Activated CD4-positive, alpha-beta T cell treated with anti-CD3 and anti-CD28 coated beads for 24 hours (primary cell): Measurements from ENCODE around the gene MGMT.

Experiments used
- DNase-seq, 2 donors: peaks; one replicate each; pipeline ENCODE4 v3.0.0-alpha.2; 2020; ENCODE audit warnings: low read depth in 2 of 2

The MGMT gene

DNA sequence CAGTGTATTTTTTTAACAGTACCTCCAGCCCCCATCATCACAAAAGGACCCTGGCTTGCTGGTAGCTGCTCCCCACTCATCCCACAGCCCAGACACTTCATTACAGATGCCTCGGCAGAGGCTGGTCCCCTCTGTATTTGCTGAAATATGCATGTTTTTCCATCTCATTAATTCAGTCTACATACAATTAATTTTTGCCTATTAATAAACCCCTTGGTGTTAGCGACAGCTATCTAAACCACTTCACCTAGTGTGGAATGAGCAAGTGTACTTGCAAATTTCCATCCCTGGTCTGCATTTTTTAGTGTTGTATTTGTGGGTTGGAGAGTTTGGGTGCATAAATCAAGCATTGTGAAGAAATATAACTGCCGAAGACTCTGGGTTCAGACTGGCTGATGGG, 216.9 kb downstream of the MGMT start:
- no peak for DNase-seq

DNA sequence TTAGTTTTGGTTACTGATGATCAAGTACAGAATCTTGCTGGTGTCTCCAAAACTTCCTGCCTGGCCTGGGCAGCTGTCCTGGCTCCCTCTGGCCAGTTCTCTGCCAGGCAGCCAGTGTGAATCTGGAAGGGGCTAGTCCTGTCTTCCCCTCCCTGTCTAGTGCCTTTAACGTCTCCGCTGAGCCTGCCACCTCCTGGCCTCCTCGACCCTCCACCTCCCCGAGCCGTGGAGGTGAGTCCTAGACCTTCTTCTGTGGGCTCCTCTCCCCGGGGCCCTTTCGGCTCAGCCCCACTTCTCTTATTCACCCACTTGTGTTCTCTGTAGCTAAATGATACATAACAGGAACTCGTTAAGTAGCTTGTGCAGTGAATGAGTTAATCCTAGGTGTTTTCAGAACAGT, 218.2 kb downstream of the MGMT start:
- no peak for DNase-seq

DNA sequence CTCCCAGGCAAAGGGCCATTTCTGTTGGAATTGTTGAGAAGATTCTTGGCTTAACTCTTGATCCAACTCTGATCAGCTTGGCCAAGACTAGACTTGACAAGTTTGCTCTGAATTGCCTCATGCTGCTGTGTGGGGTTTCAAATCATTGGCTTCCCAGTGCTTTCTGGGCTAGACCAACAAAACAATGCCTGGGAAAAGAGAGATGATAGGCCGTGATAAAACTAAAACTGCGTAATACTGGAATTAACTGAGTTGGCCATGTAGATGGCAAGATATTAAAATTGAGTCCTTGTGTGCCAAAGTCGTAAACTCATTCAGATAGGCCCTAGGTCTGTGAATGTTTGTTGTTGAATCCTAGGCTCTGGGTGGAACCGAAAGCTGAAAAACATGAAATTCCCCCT, 222.6 kb downstream of the MGMT start:
- DNase-seq = no peak

DNA sequence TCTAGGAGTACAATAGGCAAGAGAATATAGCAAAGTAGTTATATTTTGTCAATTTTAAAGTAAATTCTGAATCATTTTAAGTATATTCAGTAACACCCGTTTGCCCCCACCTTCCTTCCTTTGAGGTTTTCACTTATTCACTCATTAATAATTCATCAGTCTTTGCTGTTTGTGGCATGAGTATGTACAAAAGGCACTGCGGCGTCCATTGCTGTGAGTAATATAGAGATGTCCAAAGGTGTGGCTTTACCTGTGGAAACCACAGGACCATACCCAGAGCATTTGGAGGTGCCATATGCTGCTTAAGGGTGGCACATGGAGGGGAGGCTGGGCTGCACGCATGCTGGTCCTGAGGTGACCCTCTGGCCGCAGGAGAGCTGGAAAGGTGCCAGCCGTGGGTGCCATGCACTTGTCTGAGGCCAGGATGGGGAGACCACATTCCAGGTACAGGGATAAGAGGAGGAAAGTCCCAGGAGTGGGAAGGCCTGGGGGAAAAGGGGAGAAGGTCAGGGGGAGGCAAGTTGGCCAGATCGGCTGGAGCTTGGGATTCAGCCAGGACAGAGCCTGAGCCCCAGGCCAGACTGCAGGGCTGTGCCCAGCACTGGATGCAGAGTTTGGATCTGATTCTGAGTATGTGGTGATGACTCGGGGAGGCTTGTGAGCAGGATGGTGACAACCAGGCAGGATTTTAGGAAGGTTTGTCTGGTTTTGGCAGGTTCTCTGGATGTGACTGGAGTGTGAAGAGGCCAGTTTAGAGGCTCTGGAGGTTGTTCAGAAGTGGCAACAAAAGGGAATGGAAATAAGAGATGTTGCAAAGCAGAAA, 223.4 kb downstream of the MGMT start:
- DNase-seq = no peak

DNA sequence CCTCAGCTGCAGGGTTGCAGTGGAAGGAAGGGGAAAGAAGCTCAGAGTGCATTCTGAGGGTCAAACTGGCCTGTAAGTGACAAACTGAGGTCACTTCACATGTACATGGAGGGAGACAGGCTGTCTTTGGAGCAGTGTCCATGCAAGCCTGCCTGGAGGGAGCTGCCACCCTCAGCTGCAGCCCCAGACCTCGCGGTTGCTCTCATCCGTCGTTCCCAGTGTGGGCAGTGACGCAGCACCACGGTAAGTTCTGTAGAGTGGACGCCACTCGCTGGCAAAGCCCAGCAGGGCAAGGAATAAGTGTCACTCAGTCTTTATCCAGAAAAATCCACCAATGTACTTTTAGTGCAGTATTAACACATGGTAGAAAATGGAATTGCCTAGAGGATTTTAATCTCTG, 225.7 kb downstream of the MGMT start:
- DNase-seq = no peak

GRCh38 chr10:129693382-129693781, 226.3 kb downstream of the MGMT start:
- DNase-seq = no peak

DNA sequence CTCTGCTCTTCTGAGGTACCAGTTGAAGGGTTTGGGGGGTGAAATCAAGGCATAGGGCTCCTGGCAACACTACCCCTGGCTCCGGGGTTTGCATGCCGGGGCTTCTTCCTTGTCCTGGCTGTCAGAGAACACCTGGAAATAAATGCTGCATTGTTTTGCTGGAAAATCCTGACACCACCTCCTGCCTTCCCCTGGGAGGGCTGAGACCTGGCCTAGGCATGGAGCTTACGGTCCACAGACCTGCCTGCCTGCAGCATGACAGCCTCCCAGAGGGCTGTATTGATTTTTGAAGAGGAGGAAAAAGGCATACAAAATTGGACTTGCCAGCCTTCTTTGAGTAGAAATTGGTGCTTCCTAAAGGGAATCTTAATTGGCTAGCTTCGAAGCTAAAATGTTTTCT, 227.1 kb downstream of the MGMT start:
- DNase-seq = no peak

DNA sequence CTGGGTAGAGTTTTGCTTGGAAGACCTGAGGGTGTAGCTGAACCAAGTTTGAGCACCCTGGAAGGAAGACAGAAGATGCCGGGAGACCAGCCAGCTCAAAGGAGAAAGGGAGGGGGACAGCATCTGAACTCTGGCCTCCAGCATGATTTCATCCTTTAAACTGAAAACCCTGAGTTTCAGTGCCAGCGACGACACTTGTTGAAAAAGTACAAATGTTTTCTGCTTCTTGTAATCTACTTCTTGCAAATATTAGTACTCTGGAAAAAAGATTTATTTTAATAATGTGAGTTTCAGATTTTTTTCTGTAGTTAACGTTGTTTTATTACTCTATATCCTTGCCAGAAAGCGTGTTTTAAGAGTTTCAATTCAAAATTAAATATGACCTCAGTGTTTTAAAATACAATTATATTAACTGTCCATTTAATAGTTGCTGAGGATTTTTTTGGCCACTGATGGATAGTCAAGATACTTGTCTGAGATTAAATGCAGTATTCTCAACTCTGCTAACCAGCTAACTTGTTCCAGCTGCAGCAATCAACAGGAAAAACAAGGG, 227.7 kb downstream of the MGMT start:
- DNase-seq = no peak

DNA sequence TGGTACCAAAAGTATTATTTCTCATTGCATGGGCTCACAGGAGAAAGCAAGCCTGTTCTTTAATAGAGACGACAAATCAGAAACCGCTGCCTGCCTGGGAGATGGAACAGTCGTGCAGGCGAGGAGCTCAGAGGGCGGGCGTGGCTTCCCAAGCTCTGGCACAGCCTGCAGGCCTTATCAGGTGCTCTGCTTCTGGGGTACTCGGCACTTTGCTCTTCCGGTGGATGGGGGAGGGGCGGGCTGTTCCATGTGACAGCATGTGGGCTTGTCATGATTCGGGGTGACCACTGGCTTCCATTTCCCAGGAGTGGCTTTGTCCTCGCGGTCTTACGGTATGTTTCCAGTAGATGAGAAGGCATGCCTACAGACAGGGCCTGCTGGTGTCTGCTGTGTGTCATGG, 228.6 kb downstream of the MGMT start:
- no peak for DNase-seq

GRCh38 chr10:129696636-129697035, 229.6 kb downstream of the MGMT start:
- no peak for DNase-seq

GRCh38 chr10:129697463-129698247, 230.6 kb downstream of the MGMT start:
- no peak for DNase-seq

DNA sequence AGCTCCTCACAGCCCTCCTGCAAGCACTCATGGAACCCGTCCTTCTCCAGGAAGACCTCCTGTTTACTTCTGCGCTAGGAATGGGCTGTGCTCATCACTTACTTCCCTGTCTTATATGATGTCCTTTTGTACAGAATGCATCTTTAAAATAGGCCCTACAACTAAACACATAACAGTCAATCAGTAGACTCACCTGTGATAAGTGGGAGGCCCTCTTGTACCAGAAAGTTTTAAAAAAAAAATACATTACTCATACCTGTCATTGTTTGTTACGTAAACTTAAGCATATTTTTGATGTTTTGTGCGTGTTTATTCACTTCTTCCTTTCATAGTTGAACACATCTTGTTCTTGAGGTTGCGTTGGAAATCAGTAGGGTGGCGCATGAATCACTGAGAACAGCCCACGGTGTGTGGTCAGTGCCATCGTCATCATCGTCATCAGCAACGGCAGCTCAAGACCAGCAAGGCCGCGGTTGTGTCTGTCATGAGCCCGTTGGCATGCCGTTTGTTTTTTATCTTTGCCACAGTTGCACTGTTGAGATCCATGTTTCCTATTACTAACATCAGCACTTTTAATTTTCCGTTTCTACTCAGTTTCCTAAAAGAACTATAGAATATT, 232.8 kb downstream of the MGMT start:
- DNase-seq = no peak

DNA sequence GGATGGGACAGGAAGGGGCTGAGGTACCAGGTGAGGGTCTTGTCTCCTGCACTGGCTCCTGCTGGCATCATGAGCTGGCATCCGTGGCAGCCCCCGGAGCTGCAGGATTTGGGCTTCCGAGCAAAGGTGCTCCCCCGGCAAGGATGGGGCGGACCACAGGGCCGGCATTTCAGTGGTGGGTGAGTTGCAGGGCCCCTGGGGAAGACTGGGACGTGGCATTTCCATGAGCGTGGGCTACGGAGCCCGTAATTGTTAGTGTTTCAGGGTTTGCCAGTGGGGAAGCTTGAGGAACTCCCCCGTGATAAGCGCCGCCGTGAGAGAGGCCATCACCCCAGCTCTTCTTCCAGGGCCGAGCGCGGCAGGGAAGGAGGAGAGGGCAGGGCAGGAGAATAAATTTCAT, 235.6 kb downstream of the MGMT start:
- DNase-seq = no peak

GRCh38 chr10:129703287-129704137, 236.5 kb downstream of the MGMT start:
- DNase-seq = no peak

- DNase-seq = no peak
Measured at GRCh38 chr10:129704225-129704624, 237.2 kb downstream of the MGMT start.

DNA sequence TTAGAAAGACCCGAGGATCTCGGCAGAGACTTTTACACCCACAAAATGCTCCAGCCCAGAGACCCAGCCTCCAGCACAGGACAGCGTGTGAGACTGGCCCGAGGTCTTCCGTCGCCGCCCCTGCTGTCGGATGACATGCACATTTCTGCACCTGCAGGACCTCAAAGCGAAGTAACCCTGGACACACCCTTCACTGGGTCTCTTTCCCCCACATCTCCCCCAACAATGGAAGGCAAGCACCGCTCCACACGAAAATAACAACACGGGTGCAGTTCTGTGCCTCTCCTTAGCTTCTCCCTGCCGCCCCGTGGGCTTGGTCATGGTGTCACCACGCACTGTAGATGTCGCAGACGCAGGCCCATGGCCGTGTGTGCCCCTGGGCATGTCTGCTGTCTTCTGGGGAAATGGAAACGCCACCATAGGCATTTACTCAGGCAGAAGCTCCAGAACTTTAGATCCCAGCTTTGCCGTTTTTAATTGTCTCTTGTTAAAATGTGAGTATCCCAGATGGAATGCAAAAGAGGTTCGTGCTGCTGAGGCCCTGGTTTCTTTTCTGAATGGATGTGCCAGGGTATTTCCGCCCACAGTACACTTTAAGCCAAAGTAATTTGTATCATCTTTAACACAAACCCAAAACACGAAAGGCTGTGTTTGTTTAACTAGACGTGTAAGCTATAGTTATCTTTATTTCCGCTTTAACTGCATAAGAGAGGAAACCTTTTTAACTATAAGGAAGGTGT, 237.9 kb downstream of the MGMT start:
- no peak for DNase-seq

DNA sequence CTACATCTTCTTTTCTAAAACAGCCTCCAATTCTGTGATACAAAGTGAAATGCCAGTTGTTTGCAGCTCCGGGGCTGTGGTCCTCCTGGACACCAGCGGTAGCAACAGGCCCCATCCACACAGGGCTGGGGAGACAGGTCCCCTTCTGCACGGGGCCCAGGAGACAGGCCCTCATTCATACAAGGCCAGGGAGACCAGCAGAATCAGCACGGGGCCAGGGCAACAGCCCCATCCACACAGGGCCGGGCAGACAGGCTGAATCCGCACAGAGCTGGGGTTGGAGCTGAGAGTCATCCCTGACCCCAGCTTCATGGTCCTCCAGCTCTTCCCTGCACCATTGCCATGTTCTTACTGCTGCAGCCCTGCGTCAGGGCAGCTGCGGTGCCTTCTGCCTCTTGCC, 238.6 kb downstream of the MGMT start:
- no peak for DNase-seq

DNA sequence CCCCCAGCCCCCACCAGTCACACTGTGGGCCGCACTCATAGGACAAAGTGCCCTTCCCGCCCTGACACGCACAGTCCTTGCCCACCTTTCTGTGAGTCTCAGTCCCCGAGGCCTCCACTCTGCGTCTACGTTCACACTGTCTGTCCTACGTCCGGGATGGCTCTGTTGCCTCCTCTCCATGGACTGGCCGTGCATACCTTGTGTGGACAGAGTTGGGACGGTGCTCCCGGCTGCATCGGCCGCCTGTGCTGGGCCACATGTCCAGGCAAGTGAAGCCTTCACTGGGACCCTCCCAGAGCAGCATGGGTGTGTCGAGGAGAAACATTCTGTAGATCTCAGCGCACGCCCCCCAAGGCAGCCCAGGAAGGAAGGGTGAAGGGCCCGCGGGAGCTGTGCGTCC, 239.0 kb downstream of the MGMT start:
- no peak for DNase-seq

DNA sequence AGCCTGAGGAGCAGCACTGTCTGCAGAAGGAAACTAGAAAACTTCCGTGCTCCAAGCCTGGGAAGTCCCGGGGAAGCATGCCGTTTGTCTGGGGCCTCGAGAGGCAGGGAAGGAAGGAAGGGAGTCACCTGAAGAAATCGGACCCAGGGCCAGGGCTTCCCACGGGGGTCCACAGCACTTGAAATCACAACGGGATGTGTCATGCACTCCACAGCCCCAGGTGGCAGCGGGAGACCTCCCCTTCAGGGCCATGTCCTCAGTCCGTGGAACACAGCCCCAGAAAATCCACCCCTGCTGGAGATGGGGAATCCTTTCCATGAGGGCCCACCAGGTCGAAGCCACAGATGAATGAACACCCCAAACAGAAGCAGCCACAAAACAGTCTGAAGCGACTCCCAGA, 239.5 kb downstream of the MGMT start:
- DNase-seq = no peak

- DNase-seq = no peak
Measured at GRCh38 chr10:129707406-129708388, 240.7 kb downstream of the MGMT start.
